NCI-H1694 (cell line): ENCODE measurements around the gene MPDU1.
"Not testable (repeated sequence)": the region's sequence is repeated elsewhere in the genome, so short reads cannot be mapped to it uniquely, and the experiment has no call there.

Experiments
- DNase-seq: peaks from one replicate; lab custom pipeline; 2025; lab: John Stamatoyannopoulos, UW

MPDU1 gene

GRCh38 chr17:7614425-7615264 lies 31.0 kb downstream of the MPDU1 start, which contains the start of gene FXR2:
Gene FXR2 (minus strand): TSS chr17:7614897. CDS start chr17:7614532, 365 bp downstream.
- peak; percentile 99 for DNase-seq

DNA sequence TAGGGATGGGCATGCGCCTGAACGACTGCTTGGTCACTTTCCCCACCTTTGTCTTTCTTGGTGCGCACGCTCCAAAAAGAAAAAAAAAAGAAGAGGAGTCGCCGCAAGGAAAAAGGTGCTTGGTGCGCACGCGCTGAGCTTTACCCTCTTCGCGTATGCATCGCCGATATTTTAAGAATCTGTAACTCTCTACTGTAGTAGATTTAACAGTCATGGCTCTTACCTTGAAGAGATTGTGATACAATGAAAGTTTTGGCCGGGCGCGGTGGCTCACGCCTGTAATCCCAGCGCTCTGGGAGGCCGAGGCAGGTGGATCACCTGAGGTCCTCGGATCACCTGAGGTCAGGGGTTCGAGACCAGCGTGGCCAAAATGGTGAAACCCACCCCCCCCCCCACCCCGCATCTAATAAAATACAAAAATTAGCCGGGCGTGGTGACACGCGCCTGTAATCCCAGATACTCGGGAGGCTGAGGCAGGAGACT lies 31.7 kb downstream of the MPDU1 start:
- DNase-seq: no peak

DNA sequence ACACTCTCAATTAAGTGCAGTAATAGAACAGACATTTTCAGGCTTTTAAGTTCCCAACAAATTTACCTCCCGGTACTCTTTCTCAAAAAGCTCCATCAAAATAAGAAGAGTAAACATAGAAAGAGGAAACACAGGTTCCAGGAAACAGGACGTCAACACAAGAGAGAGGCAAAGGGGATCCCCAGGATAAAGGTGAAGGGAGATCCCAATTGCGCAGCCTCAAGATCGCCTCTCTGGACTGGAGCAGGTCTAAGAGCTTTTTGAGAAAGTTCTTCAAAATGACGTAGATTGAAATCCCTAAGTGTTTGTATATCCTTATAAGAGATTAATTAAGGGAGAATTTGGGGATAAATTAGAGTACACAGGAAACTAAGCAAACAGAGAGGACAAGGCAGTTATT lies 35.0 kb downstream of the MPDU1 start:
- DNase-seq: no peak

GRCh38 chr17:7620835-7621234 lies 37.2 kb downstream of the MPDU1 start:
- DNase-seq: no peak

DNA sequence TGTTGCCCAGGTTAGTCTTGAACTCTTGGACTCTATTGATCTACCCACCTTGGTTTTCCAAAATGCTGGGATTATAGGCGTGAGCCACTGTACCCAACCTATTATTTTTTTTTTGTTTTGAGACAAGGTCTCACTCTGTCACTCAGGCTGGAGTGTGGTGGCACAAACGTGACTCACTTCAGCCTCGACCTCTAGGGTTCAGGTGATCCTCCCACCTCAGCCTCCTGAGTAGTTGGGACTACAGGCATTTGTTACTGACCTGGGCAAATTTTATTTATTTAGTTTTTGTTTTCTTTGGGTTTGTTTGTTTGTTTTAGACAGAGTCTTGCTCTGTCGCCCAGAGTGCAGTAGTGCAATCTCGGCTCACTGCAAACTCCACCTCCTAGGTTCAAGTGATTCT lies 40.0 kb downstream of the MPDU1 start:
- no peak for DNase-seq

GRCh38 chr17:7625749-7626148 lies 42.1 kb downstream of the MPDU1 start:
- DNase-seq: not testable (repeated sequence)

DNA sequence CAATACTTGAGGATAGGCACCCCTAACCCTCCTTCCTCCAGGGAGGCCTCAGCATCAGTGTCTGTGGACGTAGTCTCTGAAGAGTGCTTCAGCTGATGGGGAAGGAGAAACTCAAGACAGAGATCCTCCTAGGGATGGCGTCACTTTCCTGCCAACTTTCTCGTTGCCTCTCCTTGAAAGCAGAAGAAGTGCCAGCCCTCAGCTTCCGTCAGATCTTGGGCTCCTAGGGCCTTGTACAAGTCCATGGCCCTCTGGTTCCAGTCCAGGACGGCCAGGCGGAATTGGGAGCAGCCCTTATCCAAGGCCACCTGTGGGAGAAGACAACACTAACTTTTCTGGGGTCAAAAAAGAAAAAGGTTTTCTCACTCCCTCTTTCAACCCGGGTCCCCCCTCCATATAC lies 42.7 kb downstream of the MPDU1 start:
- no peak for DNase-seq

DNA sequence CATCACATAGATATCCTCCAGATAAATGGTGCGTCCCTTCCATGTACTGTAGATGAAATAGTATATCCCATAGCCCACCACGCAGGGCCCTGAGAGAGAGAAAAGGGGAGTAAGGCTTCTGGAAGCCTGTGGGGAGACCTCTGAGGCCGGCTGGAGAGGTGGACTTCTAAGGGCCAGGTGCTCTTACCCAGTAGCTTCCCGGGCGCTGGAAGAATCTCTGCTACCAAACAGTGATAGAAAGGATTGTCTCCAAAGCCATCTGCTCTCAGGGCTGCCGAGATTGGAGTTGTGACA lies 43.3 kb downstream of the MPDU1 start:
- DNase-seq: no peak

DNA sequence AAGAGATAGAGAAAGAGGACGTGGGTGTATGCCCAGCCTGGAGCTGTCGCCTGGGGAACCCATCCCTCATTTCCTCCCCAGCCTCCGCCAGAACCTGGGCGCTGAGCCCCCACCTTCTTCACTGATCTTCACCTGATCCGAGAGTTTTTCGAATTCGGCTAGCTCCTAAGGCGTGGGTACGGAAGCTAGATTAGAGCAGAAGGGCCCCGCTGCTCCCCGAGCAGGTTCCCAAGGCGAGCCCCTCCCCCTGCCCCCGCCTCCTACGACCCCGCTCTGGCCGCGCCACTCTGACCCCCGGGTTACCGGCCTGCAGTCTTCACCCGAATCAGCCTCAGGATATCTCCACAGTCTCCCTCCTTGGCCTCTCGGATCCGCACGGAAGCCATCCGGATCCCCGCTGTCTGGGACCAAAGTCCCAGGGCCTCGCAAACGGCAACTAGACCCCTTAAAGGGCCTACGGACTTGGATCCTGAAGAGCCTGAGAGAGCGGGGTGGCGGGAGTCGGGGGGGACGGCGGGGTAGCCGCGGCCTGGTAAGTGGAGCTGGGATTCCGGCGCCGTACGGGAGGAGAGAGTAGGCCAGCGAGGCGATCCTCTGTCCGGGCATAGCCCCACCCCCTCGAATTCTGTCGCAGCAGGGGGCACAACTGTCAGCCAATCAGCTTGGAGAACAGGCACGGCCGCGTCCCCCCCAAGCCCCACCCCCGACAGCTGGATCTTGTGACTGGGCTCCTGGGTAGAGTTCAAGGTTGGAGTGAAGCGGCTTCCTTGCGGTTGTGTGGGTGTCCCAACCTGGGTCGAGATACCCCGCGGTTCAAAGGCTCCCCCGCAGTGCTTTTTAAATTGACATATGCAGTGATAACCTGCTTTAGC lies 43.8 kb downstream of the MPDU1 start, which contains the start of gene SAT2:
TSS of gene SAT2 (minus strand) at position 572 of the 872 bp plus-strand sequence. CDS start at position 386, 186 bp downstream.
- DNase-seq: peak; percentile 90

DNA sequence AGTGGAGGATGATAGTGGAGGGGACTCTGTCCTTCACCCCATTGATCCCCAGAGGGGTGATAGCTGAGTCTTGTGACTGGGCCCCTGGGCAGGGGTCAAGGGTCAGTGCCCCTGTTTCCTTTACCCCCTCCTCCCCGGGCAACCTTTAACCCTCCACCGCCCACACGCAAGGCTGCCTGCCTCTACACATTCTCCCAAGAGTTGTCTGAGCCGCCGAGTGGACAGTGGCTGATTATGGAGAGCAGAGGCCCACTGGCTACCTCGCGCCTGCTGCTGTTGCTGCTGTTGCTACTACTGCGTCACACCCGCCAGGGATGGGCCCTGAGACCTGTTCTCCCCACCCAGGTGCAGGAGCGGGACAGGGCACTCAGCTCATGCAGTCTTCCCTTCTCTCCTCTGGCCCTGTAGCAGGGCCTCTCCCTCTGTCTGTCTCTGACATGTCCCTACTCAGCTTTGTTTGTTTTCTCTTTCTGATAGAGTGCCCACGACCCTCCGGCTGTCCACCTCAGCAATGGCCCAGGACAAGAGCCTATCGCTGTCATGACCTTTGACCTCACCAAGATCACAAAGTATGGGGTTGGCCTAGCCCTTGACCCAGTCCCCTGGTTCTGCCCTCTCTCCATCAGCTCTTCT lies 46.4 kb downstream of the MPDU1 start, which contains the start of gene SHBG:
TSS of gene SHBG (plus strand) at position 197 of the 633 bp plus-strand sequence. CDS start at position 235, 38 bp downstream.
- DNase-seq: no peak

DNA sequence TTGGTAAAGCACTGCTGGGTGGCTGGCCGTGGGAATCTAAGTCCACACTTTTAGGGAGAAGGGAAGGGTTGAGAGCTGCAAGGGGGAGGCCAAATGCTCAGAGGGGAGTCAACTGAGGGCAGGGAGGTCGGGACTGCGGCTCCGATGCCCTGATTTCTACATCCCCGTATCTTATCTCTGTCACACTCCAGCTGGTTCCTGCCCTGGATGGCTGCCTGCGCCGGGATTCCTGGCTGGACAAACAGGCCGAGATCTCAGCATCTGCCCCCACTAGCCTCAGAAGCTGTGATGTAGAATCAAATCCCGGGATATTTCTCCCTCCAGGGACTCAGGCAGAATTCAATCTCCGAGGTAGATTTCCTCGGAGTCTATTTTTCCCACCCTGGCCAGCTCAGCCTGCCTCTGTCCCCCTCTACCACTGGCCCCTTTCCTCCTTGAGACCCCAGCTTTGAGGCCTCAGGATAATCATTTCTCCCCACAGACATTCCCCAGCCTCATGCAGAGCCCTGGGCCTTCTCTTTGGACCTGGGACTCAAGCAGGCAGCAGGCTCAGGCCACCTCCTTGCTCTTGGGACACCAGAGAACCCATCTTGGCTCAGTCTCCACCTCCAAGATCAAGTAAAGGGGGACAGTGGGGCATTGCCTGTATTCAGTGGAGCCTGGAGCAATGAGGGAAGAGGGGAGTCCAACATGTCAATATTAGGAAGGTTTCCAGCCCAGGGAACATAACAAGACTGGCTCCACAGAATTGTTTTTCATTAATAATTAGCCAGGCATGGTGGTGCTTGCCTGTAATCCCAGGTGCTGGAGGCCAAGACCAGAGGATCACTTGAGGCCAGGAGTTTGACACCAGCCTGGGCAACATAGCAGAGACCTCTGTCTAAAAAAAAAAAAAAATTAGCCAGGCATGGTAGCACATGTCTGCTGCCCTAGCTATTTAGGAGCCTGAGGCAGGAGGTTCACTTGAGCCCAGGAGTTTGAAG lies 48.0 kb downstream of the MPDU1 start:
- no peak for DNase-seq

DNA sequence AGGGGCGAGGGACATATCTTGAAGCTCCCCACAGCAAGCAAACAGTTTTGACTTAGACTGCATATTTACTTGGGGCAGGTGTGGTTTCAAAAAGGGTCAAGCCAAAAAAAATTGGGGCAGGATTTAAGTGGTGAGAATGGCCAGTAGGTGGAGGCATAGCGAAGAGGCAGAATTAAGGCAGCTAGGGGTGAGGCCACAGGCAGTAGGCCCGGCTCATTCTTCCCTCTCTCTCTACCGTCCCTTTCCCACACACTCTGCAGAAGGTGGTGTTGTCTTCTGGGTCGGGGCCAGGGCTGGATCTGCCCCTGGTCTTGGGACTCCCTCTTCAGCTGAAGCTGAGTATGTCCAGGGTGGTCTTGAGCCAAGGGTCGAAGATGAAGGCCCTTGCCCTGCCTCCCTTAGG lies 48.8 kb downstream of the MPDU1 start:
- DNase-seq: peak; percentile 55

DNA sequence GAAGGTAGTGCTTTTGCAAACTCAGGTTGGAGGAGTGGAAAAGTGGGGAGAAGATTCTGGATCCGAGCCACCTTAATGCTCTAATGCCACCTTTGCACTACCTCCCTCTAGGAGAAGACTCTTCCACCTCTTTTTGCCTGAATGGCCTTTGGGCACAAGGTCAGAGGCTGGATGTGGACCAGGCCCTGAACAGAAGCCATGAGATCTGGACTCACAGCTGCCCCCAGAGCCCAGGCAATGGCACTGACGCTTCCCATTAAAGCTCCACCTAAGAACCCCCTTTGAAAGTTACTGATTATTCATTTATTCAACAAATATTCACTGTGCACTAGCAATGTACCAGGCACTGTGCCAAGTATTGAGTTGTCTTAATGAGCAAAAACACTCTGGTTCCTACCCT lies 49.4 kb downstream of the MPDU1 start:
- DNase-seq: no peak

DNA sequence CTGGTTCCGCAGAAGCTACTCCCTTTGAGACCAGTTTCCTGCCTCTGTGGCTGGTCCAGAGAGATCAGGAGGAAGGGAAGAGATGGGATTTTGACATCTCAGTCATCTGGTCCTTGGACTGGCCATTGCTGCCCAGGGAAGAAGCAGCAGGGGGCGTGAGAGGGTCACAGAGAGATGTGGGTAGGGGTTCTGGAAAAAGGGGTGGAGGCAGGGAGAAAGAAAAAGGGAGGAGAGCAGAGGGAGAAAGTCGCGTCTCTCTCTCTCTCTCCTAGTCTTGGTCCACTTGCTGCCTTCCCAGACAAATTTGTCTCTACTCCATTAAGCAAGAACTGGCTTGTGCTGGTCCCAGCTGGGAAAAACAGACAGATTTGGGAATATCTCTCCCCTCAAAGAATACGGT lies 50.7 kb downstream of the MPDU1 start:
- peak; percentile 45 for DNase-seq

GRCh38 chr17:7636163-7636562 lies 52.5 kb downstream of the MPDU1 start:
- no peak for DNase-seq
